K562 (cell line): Measurements from ENCODE around the gene RNF150. TPM values are rescaled to one million over a fixed set of nuclear protein-coding genes. Genes with fewer than 3 reads are reported as not detected.
"Not testable (repeated sequence)": the region's sequence is repeated elsewhere in the genome, so short reads cannot be mapped to it uniquely, and the experiment has no call there.

ENCODE experiments used
- ATAC-seq: fragments of 200-7000 bp; cut with Tn5 transposase; 3 replicates; pipeline ENCODE4 v1.9.1; 2020; ENCODE audit warnings: moderate library complexity
- BruUV-seq: library from RNA; stranded (reverse); fragments of 400-500 nt; replicated peaks from 2 replicates; lab custom pipeline; 2021; lab: Mats Ljungman, UMichigan
- CTCF ChIA-PET: fragments of 300-600 bp; formaldehyde crosslinking; extraction: SDS; loops from one replicate; lab custom pipeline; 2021; ENCODE audit warnings: low intra/inter-chr PET ratio; lab: Yijun Ruan, JAX
- POLR2A ChIA-PET: fragments of 300-600, 350-650 bp; sonication (Branson Sonifier 250); formaldehyde crosslinking; extraction: SDS; loops from one replicate; lab custom pipeline; 2021; ENCODE audit warnings: antibody characterized with exemption, inconsistent platforms; lab: Yijun Ruan, JAX
- DNase-seq, 4 experiments: peaks; one replicate each; pipeline versions ENCODE4 v3.0.0 to v3.0.0-alpha.2; 2011 to 2018; ENCODE audit warnings: low spot score in 3 of 4, mixed read lengths in 3 of 4; ENCODE audit errors: extremely low read depth in 1 of 4
- FAIRE-seq: peaks from 2 replicates; lab custom pipeline; 2011; peaks lifted over from hg19 to GRCh38; lab: Jason Lieb, UNC
- H2AFZ ChIP-seq: 2 replicates; pipeline ENCODE4 v1.6.0; 2011; ENCODE audit warnings: low read depth, low read length, control low read depth, inconsistent platforms
- H3K27ac ChIP-seq: fragments of 200-600 bp; 3 replicates; pipeline ENCODE4 v1.8.0; 2011; ENCODE audit warnings: low read depth, mild to moderate bottlenecking, control low read depth, inconsistent platforms, low read length, moderate library complexity, mixed read lengths; ENCODE audit errors: extremely low read depth
- H3K27me3 ChIP-seq, 2 experiments: fragments of 300-600 bp in 1 of 2; 2 replicates in 1 of 2; 3 replicates in 1 of 2; pipeline versions ENCODE4 v1.6.0 to v1.8.0; 2011; ENCODE audit warnings: inconsistent platforms in 2 of 2, low read length in 2 of 2, mild to moderate bottlenecking in 1 of 2, mixed read lengths in 1 of 2, moderate library complexity in 1 of 2; ENCODE audit not compliant: control insufficient read depth in 2 of 2, insufficient read depth in 2 of 2
- H3K36me3 ChIP-seq: fragments of 300-600 bp; 3 replicates; pipeline ENCODE4 v1.8.0; 2011; ENCODE audit warnings: mild to moderate bottlenecking, low read length, inconsistent platforms; ENCODE audit not compliant: control insufficient read depth, insufficient read depth
- H3K4me1 ChIP-seq, 2 experiments: fragments of 200-600 bp in 1 of 2; replicated peaks in 1 of 2; 2 replicates in 1 of 2; 3 replicates in 1 of 2; pipeline versions ENCODE4 v1.5.1 to v1.8.0; 2011; ENCODE audit warnings: inconsistent platforms in 2 of 2, low read length in 2 of 2, mild to moderate bottlenecking in 1 of 2, mixed read lengths in 1 of 2, moderate library complexity in 1 of 2; ENCODE audit not compliant: control insufficient read depth in 2 of 2, insufficient read depth in 2 of 2
- H3K4me2 ChIP-seq: 2 replicates; pipeline ENCODE4 v1.6.1; 2011; ENCODE audit warnings: low read length, control low read depth, inconsistent platforms, mixed read lengths; ENCODE audit not compliant: insufficient read depth
- H3K4me3 ChIP-seq: fragments of 200-600 bp; sonication (generic), shearing (Covaris generic); 2 replicates; pipeline ENCODE4 v1.5.1; 2016; ENCODE audit warnings: control low read depth, inconsistent platforms
- H3K79me2 ChIP-seq: fragments of 200-600 bp; 3 replicates; pipeline ENCODE4 v1.8.0; 2011; ENCODE audit warnings: low read length, inconsistent platforms; ENCODE audit not compliant: control insufficient read depth, insufficient read depth
- H3K9ac ChIP-seq, 2 experiments: 2 replicates each; pipeline versions ENCODE4 v1.6.0 to v1.6.1; 2011; ENCODE audit warnings: low read depth in 2 of 2, low read length in 2 of 2, control low read depth in 1 of 2, inconsistent platforms in 1 of 2, mild to moderate bottlenecking in 1 of 2, mixed read lengths in 1 of 2; ENCODE audit not compliant: insufficient read depth in 1 of 2
- H3K9me1 ChIP-seq: one replicate; pipeline ENCODE4 v1.6.0; 2011; ENCODE audit warnings: inconsistent platforms, mild to moderate bottlenecking, low read length, moderate library complexity; ENCODE audit not compliant: control insufficient read depth, insufficient read depth
- H3K9me3 ChIP-seq: replicated peaks from 2 replicates; pipeline ENCODE4 v1.5.1; 2011; ENCODE audit warnings: low read depth, low read length, inconsistent platforms; ENCODE audit not compliant: control insufficient read depth, insufficient read depth
- H4K20me1 ChIP-seq: replicated peaks from 2 replicates; pipeline ENCODE4 v1.6.1; 2011; ENCODE audit warnings: low read length, inconsistent platforms, mixed read lengths; ENCODE audit not compliant: control insufficient read depth, insufficient read depth
- DACH1 ChIP-seq: fragments of 450-650 bp; IDR thresholded peaks from 2 replicates; pipeline ENCODE4 v1.6.1; 2018; ENCODE audit not compliant: partially characterized antibody
- FOXA1 ChIP-seq: fragments of 450-650 bp; IDR thresholded peaks from 2 replicates; pipeline ENCODE4 v1.6.1; 2016; ENCODE audit warnings: mild to moderate bottlenecking, borderline replicate concordance
- MXD1 ChIP-seq: fragments of 250-450 bp; sonication (Bioruptor Pico); IDR thresholded peaks from 2 replicates; pipeline ENCODE4 v1.8.0; 2021; ENCODE audit warnings: borderline replicate concordance, mild to moderate bottlenecking, moderate library complexity; ENCODE audit not compliant: poor library complexity, severe bottlenecking
- NR2C1 ChIP-seq, 2 experiments: fragments of 450-650 bp; IDR thresholded peaks; 2 replicates each; pipeline ENCODE4 v1.6.1; 2017; ENCODE audit warnings: mild to moderate bottlenecking in 2 of 2, antibody characterized with exemption in 1 of 2, inconsistent platforms in 1 of 2, missing compliant biosample characterization in 1 of 2, missing genetic modification characterization in 1 of 2
- RBM17 ChIP-seq: fragments of 200-400 bp; formaldehyde crosslinking; IDR thresholded peaks from 2 replicates; pipeline ENCODE4 v1.6.1; 2017; ENCODE audit warnings: low read depth, mild to moderate bottlenecking, low read length, borderline replicate concordance
- TRIM25 ChIP-seq: fragments of 450-650 bp; IDR thresholded peaks from 2 replicates; pipeline ENCODE4 v1.7.0; 2016; ENCODE audit warnings: borderline replicate concordance
- TSC22D4 ChIP-seq: fragments of 450-650 bp; IDR thresholded peaks from 2 replicates; pipeline ENCODE4 v1.6.1; 2016; ENCODE audit warnings: missing genetic modification characterization, missing biosample characterization, control low read depth
- WGBS: fragments of 100-300 bp; shearing (Covaris generic); methylation state at CpG from one replicate; pipeline ENCODE4 v1.1.6; 2016; ENCODE audit warnings: low coverage, mixed read lengths; ENCODE audit not compliant: insufficient coverage; ENCODE audit errors: missing lambda C conversion rate; 5-methylcytosine and 5-hydroxymethylcytosine counted together
- in situ Hi-C: fragments of 300-500 bp; cut with MboI; formaldehyde crosslinking; loops from 4 replicates; pipeline ENCODE4 v1.15.0; 2018; ENCODE audit warnings: inconsistent platforms, mixed read lengths
- intact Hi-C: fragments of 100-400 bp; cut with micrococcal nuclease; formaldehyde crosslinking; loops from 2 replicates; pipeline ENCODE4 v1.14.2; 2022
- polyA plus RNA-seq, 8 experiments: library from polyadenylated mRNA; depleted of rRNA in 4 of 8; stranded (reverse) in 5 of 8; unstranded in 3 of 8; fragments of >200 nt; fragmentation: Nextera tagmentation in 2 of 8; fragmentation: Illumina TruSeq in 1 of 8; extraction: Ambion mirVana in 2 of 8; extraction: Trizol in 1 of 8; gene quantifications; 2 replicates each; pipeline versions ENCODE4 v1.2.1 to v1.2.3, GENCODE V29; 2011 to 2014; ENCODE audit warnings: inconsistent platforms in 1 of 8, missing spikeins in 1 of 8
- total RNA-seq, 7 experiments: library from RNA; depleted of rRNA in 6 of 7; stranded (reverse); fragments of >200 nt in 6 of 7; fragmentation: Illumina TruSeq in 2 of 7; extraction: Trizol in 2 of 7; gene quantifications; 2 replicates each; pipeline versions ENCODE4 v1.2.1 to v1.2.3, GENCODE V29; 2011 to 2021; ENCODE audit warnings: low replicate concordance in 1 of 7

RNF150 gene
- total and polyA plus RNA-seq, 9 of the 15 experiments (the other 6 are each of a cell fraction or from before 2014, with no cell fraction given) = 0.09 TPM; not detected in 8

DNA sequence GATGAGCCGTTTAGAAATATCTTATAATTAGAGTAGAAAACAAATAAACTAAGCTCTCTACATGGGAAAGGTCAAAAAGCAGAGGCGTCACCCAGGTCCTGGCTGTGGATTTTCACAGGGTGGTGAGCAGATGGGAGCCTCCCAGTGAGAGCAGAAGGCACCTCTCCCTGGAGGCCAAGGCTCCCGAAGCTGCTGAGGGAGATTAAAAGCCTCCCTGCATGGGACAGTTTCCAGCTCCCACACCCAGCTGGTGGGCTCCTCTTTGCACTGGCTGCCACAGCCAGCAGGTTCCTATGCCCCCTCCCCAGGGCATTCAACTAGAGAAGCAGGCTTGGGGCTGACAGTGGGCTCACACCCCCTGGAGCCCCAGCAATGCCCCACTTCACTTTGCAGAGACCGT is 321.8 kb downstream of the RNF150 start:
- H3K9me1 ChIP-seq = no peaks in the 10 kb centered on the region
- H3K79me2 ChIP-seq = no peaks in the 10 kb centered on the region
- BruUV-seq = no TSS peak
- in situ Hi-C loops = no loop called here
- no peak for DNase-seq
- ATAC-seq = no peak
- no peaks in the 10 kb centered on the region for H3K4me1 ChIP-seq
- no peaks in the 10 kb centered on the region for H4K20me1 ChIP-seq
- no peak overlapping the region for H2AFZ ChIP-seq
- no peak overlapping the region for H3K27ac ChIP-seq
- H3K36me3 ChIP-seq = no peaks in the 10 kb centered on the region
- no peaks in the 10 kb centered on the region for H3K9me3 ChIP-seq
- ChIA-PET CTCF (no interaction called here), POLR2A (no interaction called here)
- intact Hi-C loops = no loop called here
- no peak overlapping the region for H3K4me2 ChIP-seq
- 0% methylated on average over 3 of the region's 4 CpGs for WGBS
- H3K4me3 ChIP-seq = no peak overlapping the region
- no peak for FAIRE-seq
- no peaks in the 10 kb centered on the region for H3K27me3 ChIP-seq
- no peak for TF ChIP-seq TSC22D4 (tag)
- no peak for TF ChIP-seq FOXA1
- TF ChIP-seq NR2C1 (IDR thresholded peaks at IDR 0.05) = no peak
- no peak for TF ChIP-seq NR2C1 (tag; IDR thresholded peaks at IDR 0.05)
- no peak for TF ChIP-seq TRIM25
- TF ChIP-seq DACH1 = no peak
- TF ChIP-seq RBM17 = no peak
- no peak for TF ChIP-seq MXD1
- H3K9ac ChIP-seq = no peak overlapping the region

DNA sequence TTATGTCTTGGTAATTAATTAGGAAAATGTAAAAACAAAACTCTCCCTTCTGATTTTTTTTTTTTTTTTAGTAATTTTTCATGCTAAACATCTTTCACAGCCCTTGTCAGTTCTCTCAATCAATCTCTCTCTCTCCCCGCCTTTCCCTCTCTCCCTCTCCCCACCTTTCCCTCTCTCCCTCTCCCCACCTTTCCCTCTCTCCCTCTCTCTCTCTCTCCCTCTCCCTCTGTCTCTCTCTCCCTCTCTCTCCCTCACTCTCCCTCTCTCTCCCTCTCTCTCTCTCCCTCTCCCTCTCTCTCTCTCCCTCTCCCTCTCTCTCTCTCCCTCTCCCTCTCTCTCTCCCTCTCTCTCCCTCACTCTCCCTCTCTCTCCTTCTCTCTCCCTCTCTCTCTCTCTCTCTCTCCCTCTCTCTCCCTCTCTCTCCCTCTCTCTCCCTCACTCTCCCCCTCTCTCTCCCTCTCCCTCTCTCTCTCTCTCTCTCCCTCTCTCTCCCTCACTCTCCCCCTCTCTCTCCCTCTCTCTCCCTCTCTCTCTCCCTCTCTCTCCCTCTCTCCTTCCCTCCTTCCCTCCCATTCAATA is 322.6 kb downstream of the RNF150 start:
- H3K4me2 ChIP-seq, H3K9me3 ChIP-seq, ATAC-seq, intact Hi-C loops, CTCF ChIA-PET, DNase-seq, H3K27me3 ChIP-seq, H3K27ac ChIP-seq, H3K36me3 ChIP-seq, in situ Hi-C loops, H3K9me1 ChIP-seq, BruUV-seq, FAIRE-seq, POLR2A ChIA-PET, H3K4me3 ChIP-seq, H3K4me1 ChIP-seq, H4K20me1 ChIP-seq, H3K9ac ChIP-seq, H3K79me2 ChIP-seq, H2AFZ ChIP-seq: not testable (repeated sequence)
- WGBS = 0% methylated on average over 1 of the region's 1 CpG
